Natural killer cell (primary cell): ENCODE measurements around the gene DNAL1. TPM values are rescaled to one million over a fixed set of nuclear protein-coding genes. Genes with fewer than 3 reads are reported as not detected.

Source experiments
- ATAC-seq, 3 donors: fragments of 150-1000 bp in 2 of 3; fragments of 200-7000 bp in 1 of 3; cut with Tn5 transposase; 1 replicate in 1 of 3; 2 replicates in 2 of 3; pipeline ENCODE4 v1.10.0; 2021; ENCODE audit warnings: mild to moderate bottlenecking in 2 of 3, moderate library complexity in 2 of 3
- DNase-seq, 2 donors: peaks; one replicate each; pipeline versions ENCODE4 v3.0.0 to v3.0.0-alpha.2; 2013 to 2021; ENCODE audit warnings: mixed read lengths in 1 of 2
- H3K27ac ChIP-seq: one replicate; pipeline ENCODE4 v1.5.1; 2013; ENCODE audit warnings: mild to moderate bottlenecking, low read length
- H3K27me3 ChIP-seq: one replicate; pipeline ENCODE4 v1.6.1; 2013; ENCODE audit warnings: low read length; ENCODE audit not compliant: control insufficient read depth, insufficient read depth
- H3K36me3 ChIP-seq: one replicate; pipeline ENCODE4 v1.6.1; 2013; ENCODE audit warnings: low read length; ENCODE audit not compliant: control insufficient read depth, insufficient read depth
- H3K4me1 ChIP-seq: one replicate; pipeline ENCODE4 v1.6.1; 2013; ENCODE audit warnings: low read length; ENCODE audit not compliant: control insufficient read depth, insufficient read depth
- H3K4me3 ChIP-seq: one replicate; pipeline ENCODE4 v1.5.1; 2013; ENCODE audit warnings: low read length
- H3K9me3 ChIP-seq: one replicate; pipeline ENCODE4 v1.6.1; 2013; ENCODE audit warnings: low read length; ENCODE audit not compliant: control insufficient read depth, insufficient read depth
- H3K27ac Mint-ChIP-seq, 2 donors: one replicate each; pipeline ENCODE4 v1.8.0; 2022; ENCODE audit warnings: mild to moderate bottlenecking in 2 of 2, mixed read lengths in 2 of 2, moderate library complexity in 1 of 2
- H3K27me3 Mint-ChIP-seq, 2 donors: one replicate each; pipeline ENCODE4 v1.8.0; 2022; ENCODE audit warnings: low read depth in 2 of 2, mixed read lengths in 2 of 2
- H3K36me3 Mint-ChIP-seq: one replicate; pipeline ENCODE4 v1.8.0; 2022; ENCODE audit warnings: mixed read lengths
- H3K4me1 Mint-ChIP-seq, 2 donors: one replicate each; pipeline ENCODE4 v1.8.0; 2022; ENCODE audit warnings: mixed read lengths in 2 of 2
- H3K4me3 Mint-ChIP-seq: one replicate; pipeline ENCODE4 v1.8.0; 2022; ENCODE audit warnings: mild to moderate bottlenecking, moderate library complexity, mixed read lengths
- H3K9me3 Mint-ChIP-seq, 2 donors: one replicate each; pipeline ENCODE4 v1.8.0; 2022; ENCODE audit warnings: mixed read lengths in 2 of 2
- WGBS: methylation state at CpG from one replicate; pipeline ENCODE4 v1.1.7; 2013; ENCODE audit warnings: missing lambda C conversion rate; ENCODE audit not compliant: insufficient coverage; 5-methylcytosine and 5-hydroxymethylcytosine counted together
- intact Hi-C: fragments of 100-400 bp; cut with micrococcal nuclease; formaldehyde crosslinking; loops from one replicate; pipeline ENCODE4 v1.14.2; 2022
- total RNA-seq, 4 donors: library from RNA; stranded (reverse); fragments of 120-200 nt in 1 of 4; gene quantifications; one replicate each; pipeline versions ENCODE4 v1.2.3 to v1.2.4, GENCODE V29; 2013 to 2022
- TF ChIP-seq, protein P1 (sequence below): fragments of 200-600 bp; IDR thresholded peaks from one replicate; pipeline ENCODE4 v1.8.0; 2022; ENCODE audit warnings: antibody characterized with exemption

Gene DNAL1
- total RNA-seq, 3 donors from 2014 or later (not counting 1 experiment from before 2014, with no cell fraction given): 6.7 to 10.3 (median 10.1) TPM

GRCh38 chr14:73743431-73743931, 98.7 kb downstream of the DNAL1 start:
- peaks cover 99% of the 10 kb centered on the region for H3K4me1 ChIP-seq
- peak; percentile 54 to 71 (median 65) for ATAC-seq
- peaks cover 16% of the 10 kb centered on the region for H3K36me3 ChIP-seq
- no peaks in the 10 kb centered on the region for H3K9me3 ChIP-seq
- H3K27ac ChIP-seq: peak overlapping the region; percentile 84
- Mint-ChIP-seq H3K4me1 (peaks cover 78 to 87% of the 10 kb centered on the region in 2 donors), H3K36me3 (no peaks in the 10 kb centered on the region), H3K9me3 (no peaks in the 10 kb centered on the region), H3K27me3 (no peaks in the 10 kb centered on the region), H3K4me3 (peak overlapping the region; percentile 80), H3K27ac (peak overlapping the region; percentile 88 to 96)
- intact Hi-C loops: no loop called here
- peak in 1 of 2 donors; percentile 80 for DNase-seq
- no peaks in the 10 kb centered on the region for H3K27me3 ChIP-seq
- TF ChIP-seq, protein P1, sequence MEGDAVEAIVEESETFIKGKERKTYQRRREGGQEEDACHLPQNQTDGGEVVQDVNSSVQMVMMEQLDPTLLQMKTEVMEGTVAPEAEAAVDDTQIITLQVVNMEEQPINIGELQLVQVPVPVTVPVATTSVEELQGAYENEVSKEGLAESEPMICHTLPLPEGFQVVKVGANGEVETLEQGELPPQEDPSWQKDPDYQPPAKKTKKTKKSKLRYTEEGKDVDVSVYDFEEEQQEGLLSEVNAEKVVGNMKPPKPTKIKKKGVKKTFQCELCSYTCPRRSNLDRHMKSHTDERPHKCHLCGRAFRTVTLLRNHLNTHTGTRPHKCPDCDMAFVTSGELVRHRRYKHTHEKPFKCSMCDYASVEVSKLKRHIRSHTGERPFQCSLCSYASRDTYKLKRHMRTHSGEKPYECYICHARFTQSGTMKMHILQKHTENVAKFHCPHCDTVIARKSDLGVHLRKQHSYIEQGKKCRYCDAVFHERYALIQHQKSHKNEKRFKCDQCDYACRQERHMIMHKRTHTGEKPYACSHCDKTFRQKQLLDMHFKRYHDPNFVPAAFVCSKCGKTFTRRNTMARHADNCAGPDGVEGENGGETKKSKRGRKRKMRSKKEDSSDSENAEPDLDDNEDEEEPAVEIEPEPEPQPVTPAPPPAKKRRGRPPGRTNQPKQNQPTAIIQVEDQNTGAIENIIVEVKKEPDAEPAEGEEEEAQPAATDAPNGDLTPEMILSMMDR: no peak
- peak overlapping the region; percentile 1 for H3K4me3 ChIP-seq
- WGBS: 2% methylated on average over 11 of the region's 11 CpGs

- Mint-ChIP-seq H3K9me3 (no peaks in the 10 kb centered on the region), H3K27me3 (no peaks in the 10 kb centered on the region), H3K27ac (peak overlapping the region; percentile 88 to 96), H3K4me3 (peak overlapping the region; percentile 80), H3K4me1 (peaks cover 86 to 94% of the 10 kb centered on the region in 2 donors), H3K36me3 (no peaks in the 10 kb centered on the region)
- Histone ChIP-seq H3K27me3 (no peaks in the 10 kb centered on the region), H3K27ac (peak overlapping the region; percentile 84), H3K36me3 (peaks cover 8% of the 10 kb centered on the region), H3K4me1 (peaks cover 97% of the 10 kb centered on the region), H3K4me3 (no peak overlapping the region), H3K9me3 (no peaks in the 10 kb centered on the region)
- 48% methylated on average over 7 of the region's 7 CpGs for WGBS
- DNase-seq (no peak), ATAC-seq (peak in 1 of 3 donors; percentile 0)
- TF ChIP-seq, protein P1: no peak
- intact Hi-C loops: no loop called here
These were observed 99.5 kb downstream of the DNAL1 start for GRCh38 chr14:73744175-73744867.

DNA sequence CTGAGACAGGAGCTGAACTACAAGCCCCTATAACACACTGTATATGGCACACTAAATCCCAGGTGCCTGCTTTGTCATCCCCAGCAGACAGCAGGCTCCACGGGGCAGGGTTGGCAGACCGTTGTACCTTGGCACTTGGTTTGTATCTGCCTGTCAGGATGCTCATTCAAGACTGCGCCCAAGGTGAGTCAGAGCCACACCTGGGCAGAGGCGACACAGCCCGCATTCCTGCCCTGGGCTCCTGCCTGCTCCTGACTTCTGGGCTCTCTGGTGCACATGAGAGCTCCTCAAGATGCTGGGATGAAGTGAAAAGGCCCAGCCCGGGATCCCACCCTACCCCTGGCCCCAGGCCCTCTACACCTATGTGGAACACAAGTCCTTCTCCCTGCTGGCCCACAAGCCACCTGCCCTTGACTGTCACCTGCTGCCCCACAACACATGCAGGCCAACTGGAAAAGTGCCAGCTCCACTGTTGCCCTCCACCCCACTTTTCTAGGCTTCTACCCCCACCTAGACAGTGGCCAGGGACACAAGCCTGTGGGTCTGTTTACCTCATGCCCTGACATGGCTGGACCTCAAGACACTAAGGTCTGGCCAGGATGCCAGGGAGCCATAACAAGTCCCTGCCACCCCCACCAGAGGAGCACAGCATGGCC, 100.2 kb downstream of the DNAL1 start:
- H3K9me3 ChIP-seq: no peaks in the 10 kb centered on the region
- ATAC-seq (no peak), DNase-seq (peak in 1 of 2 donors; percentile 41)
- H3K27ac ChIP-seq: peak overlapping the region; percentile 84
- 57% methylated on average over 6 of the region's 6 CpGs for WGBS
- Mint-ChIP-seq H3K27ac (peak overlapping the region; percentile 88 to 96), H3K4me3 (peak overlapping the region; percentile 80), H3K9me3 (no peaks in the 10 kb centered on the region), H3K36me3 (no peaks in the 10 kb centered on the region), H3K4me1 (peaks cover 88 to 97% of the 10 kb centered on the region in 2 donors), H3K27me3 (no peaks in the 10 kb centered on the region)
- intact Hi-C loops: no loop called here
- TF ChIP-seq, protein P1: no peak
- no peak overlapping the region for H3K4me3 ChIP-seq
- H3K27me3 ChIP-seq: no peaks in the 10 kb centered on the region
- H3K4me1 ChIP-seq: peaks cover 96% of the 10 kb centered on the region
- H3K36me3 ChIP-seq: peaks cover 3% of the 10 kb centered on the region
